D341Med (cell line): ENCODE results near the gene BAIAP2.

Experiments used
- DNase-seq: peaks from one replicate; pipeline ENCODE4 v3.0.0; 2012; ENCODE audit warnings: low spot score

Gene BAIAP2

GRCh38 chr17:81034779-81035520 lies at the start of gene BAIAP2:
TSS of gene BAIAP2 (plus strand) at chr17:81035151. CDS start at chr17:81035255, 104 bp downstream.
- DNase-seq: peak; percentile 100

GRCh38 chr17:80986046-80986445 lies 48.9 kb upstream of the BAIAP2 start:
- DNase-seq: no peak

- DNase-seq: no peak
Measured at GRCh38 chr17:80986816-80987475, 48.0 kb upstream of the BAIAP2 start.

DNA sequence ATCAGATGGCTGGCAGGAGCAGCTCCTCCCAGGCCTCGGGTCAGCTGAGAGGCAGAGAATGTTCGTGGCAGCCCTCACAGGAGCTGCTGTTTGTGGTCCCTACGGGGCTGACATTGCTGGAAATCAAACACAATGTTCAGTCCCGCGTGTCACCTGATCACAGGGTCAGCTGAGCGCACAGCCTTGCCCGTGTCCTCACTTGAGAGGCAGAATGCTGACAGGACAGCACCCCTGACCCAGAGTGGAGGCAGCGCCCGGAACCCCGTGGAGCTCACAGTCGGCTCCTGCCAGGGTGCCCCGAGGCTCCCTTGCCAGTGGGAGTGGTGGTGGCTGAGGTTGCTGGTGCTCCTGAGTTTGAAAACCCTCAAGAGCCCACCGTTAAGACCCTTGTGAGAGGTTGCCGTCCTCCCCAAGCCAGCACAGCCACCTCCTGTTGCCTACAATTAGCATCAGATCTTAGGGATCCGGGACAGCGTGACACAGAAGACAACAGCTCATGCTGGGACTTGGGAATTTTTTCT lies 47.0 kb upstream of the BAIAP2 start:
- DNase-seq: no peak

- DNase-seq: peak; percentile 26
Measured at GRCh38 chr17:80989586-80989913, 45.4 kb upstream of the BAIAP2 start.

DNA sequence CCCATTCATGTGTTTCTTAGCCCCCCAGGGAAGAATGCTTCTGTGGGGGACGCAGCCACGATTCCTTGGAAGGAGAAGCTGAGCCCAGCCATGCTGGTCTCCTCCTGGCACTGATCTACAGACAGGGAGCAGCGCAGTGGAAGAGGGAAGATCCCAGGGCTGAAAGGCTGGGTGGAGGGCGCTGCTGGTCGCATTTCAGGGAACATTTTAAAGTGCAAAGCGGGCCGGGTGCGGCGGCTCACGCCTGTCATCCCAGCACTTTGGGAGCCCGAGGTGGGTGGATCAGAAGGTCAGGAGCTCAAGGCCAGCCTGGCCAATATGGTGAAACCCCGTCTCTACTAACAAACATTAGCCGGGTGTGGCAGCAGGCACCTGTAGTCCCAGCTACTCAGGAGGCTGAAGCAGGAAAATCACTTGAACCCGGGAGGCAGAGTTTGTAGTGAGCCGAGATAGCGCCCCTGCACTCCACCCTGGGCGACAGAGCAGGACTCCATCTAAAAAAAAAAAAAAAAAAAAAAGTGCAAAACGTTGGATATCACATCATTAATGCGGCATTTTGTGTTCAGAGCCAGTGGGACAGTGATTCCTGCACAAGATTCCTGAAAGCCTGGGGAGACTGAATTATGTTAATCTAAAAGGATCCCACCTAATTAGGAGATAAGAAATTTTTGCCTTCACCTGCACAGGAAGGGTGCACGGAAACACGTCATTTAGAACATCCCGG lies 43.9 kb upstream of the BAIAP2 start:
- peak; percentile 49 for DNase-seq

- DNase-seq: peak; percentile 99
Measured at GRCh38 chr17:80991645-80992076, 43.3 kb upstream of the BAIAP2 start, which contains the start of gene CHMP6. TSS of gene CHMP6 (plus strand) at chr17:80991841. CDS start at chr17:80991919, 78 bp downstream.

DNA sequence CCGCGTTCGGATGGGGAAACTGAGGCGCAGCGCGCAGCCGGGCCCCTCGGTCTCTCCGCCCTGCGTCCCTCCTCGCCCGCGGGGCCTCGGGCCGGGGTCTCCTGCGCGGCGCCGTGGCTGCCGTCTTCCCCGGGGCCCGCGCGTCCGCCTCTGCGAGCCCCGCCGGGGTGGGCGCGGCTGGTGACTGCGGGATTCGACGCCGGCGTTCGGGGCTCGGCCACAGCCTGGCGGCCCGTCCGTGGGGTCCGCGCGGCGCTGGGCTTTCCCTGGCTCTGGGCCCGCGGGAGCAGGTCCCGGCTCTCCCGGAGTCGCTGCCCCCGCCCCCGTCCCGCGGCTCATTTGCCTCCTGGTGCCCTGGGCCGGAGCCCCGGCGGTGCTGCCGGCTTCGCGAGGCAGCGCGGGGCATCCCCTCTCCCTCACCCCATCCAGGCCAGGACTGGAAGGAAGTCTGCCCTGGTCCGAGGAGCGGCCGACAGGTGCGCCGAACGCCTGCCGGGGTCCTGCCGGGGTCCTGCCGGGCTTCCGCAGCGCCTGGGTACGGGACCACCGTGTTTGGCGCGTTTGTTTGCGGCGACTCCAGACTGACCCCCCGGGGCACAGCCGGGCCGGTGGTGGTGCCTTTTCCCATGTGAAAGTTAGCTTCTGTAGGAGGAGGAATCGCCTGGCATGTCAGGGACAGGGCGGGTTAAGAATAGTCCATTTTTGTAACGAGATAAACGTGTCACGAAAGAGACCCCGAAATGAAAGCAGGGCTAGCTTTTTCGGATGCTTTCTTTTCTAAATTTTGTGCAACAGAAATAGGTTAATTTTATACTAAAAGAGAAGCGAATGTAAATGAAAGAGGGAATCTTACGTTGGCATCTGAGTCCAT lies 42.6 kb upstream of the BAIAP2 start:
- peak; percentile 84 for DNase-seq

- peak; percentile 70 for DNase-seq
Measured at GRCh38 chr17:80992948-80993624, 41.9 kb upstream of the BAIAP2 start.

GRCh38 chr17:80995131-80995530 lies 39.8 kb upstream of the BAIAP2 start:
- no peak for DNase-seq

- DNase-seq: peak; percentile 35
Measured at GRCh38 chr17:80996422-80997305, 38.3 kb upstream of the BAIAP2 start.

GRCh38 chr17:80997424-80998117 lies 37.4 kb upstream of the BAIAP2 start:
- DNase-seq: peak; percentile 35

DNA sequence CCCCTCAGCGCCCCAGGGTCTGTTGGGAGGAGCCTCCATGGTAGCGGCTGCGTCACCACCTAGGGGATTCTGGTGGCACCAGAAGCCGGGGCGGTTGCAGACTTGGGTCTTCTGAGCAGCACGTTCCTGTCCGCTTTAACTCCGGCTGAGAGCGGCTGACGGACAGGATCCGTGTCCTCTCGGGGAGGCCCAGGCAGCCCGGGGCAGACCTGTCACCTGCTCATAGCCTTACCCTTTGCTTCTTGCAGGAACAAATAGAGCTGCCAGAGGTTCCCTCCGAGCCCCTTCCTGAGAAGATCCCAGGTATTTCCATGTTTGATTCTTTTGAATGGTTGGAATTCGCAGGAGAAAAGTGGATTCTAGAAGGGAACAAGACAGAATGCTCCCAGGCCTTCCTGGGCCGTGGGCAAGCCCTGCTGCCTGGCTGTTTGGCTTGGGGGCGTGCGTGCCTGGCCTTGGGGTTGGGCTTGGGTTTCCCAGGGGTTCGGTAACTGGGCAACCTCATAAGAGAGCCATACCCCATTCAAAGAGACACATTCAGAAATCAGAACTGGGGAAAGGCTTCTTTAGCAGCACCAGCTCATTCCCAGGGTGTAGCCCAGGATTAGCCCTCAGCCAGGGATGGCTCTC lies 36.7 kb upstream of the BAIAP2 start:
- peak; percentile 29 for DNase-seq

DNA sequence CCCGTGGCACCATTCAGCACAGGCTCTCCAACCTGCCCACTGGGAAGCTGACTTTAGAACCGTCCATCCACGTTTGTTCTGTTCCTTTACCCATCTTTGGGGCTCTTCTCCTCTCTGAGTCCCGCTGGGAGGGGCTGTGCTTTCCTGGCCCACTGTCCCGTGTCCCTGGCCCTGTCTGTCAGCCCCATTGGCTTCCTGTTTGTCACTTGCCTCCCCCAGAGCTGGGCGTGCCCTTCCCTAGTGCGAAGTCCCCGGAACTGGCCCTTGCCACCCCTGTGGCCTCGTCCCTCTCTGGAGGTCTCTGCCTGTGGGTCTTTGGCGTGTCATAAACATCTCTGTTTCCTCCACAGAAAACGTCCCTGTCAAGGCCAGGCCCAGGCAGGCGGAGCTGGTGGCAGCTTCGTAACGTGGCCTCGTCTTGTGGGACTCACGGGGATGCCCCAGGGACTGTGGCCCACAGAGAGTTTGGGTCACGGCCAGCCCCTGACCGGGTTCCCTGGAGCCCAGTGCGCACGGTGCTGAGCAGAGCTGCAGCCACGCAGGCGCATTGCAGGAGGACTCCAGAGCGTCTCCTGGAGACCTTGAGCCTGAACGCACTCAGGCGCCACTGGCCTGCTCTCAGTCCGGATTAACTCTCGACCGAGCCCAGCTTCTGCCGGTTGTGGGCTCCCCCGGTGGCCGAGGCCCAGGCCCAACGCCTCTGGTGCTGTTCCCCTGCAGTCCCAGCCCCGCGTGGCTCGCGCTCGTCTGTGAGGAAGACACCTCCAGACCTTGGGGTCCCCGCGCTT lies 36.0 kb upstream of the BAIAP2 start:
- DNase-seq: peak; percentile 53

DNA sequence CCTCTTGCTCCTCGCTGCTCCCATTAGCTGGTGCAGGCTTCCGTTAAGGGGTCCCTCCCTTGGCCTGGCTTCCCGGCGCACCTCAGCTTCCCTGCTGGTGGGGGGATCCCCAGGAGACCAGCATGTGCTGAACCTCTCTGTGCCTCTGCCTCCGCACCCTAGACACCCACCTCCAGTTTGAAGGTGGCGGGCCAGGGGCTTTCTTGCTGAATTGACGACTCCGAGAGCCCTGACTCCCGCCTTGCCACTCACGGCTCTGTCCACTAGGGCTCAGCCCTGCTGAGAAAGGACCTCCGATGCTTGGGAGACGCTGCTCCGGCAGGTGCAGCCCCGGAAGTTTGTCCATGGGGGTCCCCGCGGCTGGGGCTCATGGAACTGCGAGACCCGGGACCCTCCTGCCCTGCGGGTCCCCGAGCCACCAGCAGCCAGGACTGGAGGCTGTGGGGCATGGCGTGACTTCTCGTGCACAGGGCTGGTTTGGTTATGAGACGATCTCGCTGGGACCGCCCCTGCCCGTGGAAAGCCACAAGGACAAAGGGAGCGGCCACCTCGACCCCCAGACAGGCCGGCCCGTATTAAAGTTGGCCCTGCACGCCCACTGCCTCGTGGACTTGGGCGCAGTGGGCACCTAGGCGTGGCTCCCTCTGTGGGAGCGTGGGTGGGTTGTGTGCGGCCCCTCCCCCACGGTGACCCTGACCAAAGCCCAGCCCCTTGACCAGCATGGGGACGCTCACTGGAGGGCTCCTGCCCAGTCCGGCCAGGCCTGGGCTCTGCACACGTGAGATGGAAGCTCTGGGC lies 35.2 kb upstream of the BAIAP2 start:
- DNase-seq: peak; percentile 46

GRCh38 chr17:81000334-81000630 lies 34.7 kb upstream of the BAIAP2 start:
- DNase-seq: peak; percentile 40

DNA sequence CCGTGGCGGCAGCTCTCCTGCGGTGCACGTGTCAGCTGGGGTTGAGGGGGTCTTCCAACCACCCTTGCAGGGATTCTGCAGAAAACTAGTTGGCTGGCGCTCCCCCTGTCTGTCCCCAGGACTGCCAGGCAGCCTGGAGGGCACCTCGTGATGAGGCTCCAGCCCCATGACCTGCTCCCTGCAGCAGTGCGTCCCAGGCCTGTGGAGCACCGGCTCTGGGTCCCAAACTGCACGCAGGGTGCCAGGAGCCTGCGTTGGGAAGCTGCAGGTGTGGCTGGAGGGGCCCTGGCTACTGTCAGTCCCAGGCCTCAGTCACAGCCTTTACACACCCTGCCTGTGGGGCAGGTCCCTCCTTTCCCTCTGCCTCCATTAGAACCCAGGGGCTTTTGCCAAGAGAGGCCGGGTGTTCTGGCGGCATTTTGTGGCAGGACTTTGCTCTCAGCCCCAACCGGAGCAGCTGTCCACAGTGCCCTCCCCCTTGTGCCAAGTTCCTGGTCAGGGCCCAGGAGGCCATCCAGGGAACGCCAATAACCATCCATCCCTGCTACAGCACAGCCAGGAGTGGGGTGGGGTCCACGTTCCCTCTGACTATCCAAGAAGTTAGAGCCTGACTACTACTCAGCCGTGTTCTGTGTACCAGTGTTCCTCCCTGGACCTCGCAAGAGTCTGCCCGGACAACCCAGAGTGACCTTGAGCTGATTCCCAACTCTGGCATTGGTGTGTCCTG lies 34.2 kb upstream of the BAIAP2 start:
- DNase-seq: peak; percentile 40
